ENCODE results near the gene EBP.
A peak's percentile ranks its signal among the peaks of the same experiment; 100 is the strongest.

Gene EBP

GRCh38 chrX:48521353-48522243, at the start of gene EBP:
Gene EBP, plus strand, starts transcription at chrX:48521808. Its CDS starts 1,964 bp downstream, at chrX:48523772.
- DNase-seq = peak; percentile 76

GRCh38 chrX:48472225-48472624, 49.4 kb upstream of the EBP start:
- DNase-seq = no peak

- DNase-seq = no peak
Observed at GRCh38 chrX:48472851-48473703, 48.5 kb upstream of the EBP start.

GRCh38 chrX:48473704-48473990, 48.0 kb upstream of the EBP start:
- no peak for DNase-seq

- no peak for DNase-seq
Observed at GRCh38 chrX:48474127-48474526, 47.5 kb upstream of the EBP start.

- DNase-seq = no peak
Observed at GRCh38 chrX:48474581-48474980, 47.0 kb upstream of the EBP start.

GRCh38 chrX:48475296-48475695, 46.3 kb upstream of the EBP start:
- DNase-seq = no peak

- peak; percentile 93 for DNase-seq
Observed at GRCh38 chrX:48475774-48476577, 45.6 kb upstream of the EBP start, which contains the start of gene FTSJ1. Gene FTSJ1, plus strand, starts transcription at chrX:48476199. Its CDS starts 1,849 bp downstream, at chrX:48478048.

GRCh38 chrX:48476919-48477318, 44.7 kb upstream of the EBP start:
- no peak for DNase-seq

GRCh38 chrX:48477960-48478755, 43.5 kb upstream of the EBP start:
- DNase-seq = no peak

- DNase-seq = no peak
Observed at GRCh38 chrX:48478806-48479205, 42.8 kb upstream of the EBP start.

- no peak for DNase-seq
Observed at GRCh38 chrX:48480142-48480541, 41.5 kb upstream of the EBP start.

- no peak for DNase-seq
Observed at GRCh38 chrX:48480583-48480982, 41.0 kb upstream of the EBP start.

- no peak for DNase-seq
Observed at GRCh38 chrX:48482526-48482925, 39.1 kb upstream of the EBP start.

GRCh38 chrX:48487362-48487798, 34.2 kb upstream of the EBP start:
- no peak for DNase-seq

- no peak for DNase-seq
Observed at GRCh38 chrX:48488034-48488433, 33.6 kb upstream of the EBP start.

GRCh38 chrX:48489296-48489695, 32.3 kb upstream of the EBP start:
- no peak for DNase-seq

- no peak for DNase-seq
Observed at GRCh38 chrX:48489892-48490291, 31.7 kb upstream of the EBP start.

GRCh38 chrX:48490661-48491060, 30.9 kb upstream of the EBP start:
- no peak for DNase-seq

- DNase-seq = no peak
Observed at GRCh38 chrX:48491809-48492208, 29.8 kb upstream of the EBP start.

- DNase-seq = no peak
Observed at GRCh38 chrX:48492293-48492910, 29.2 kb upstream of the EBP start.

- DNase-seq = no peak
Observed at GRCh38 chrX:48493890-48494364, 27.7 kb upstream of the EBP start.

Measured in KG1 (cell line).